ENCODE measurements around the gene ITPR2. TPM values are rescaled to one million over a fixed set of nuclear protein-coding genes. Genes with fewer than 3 reads are reported as not detected.

ITPR2 gene
- total RNA-seq, 1 experiment from 2014 or later = 4.0 TPM

DNA sequence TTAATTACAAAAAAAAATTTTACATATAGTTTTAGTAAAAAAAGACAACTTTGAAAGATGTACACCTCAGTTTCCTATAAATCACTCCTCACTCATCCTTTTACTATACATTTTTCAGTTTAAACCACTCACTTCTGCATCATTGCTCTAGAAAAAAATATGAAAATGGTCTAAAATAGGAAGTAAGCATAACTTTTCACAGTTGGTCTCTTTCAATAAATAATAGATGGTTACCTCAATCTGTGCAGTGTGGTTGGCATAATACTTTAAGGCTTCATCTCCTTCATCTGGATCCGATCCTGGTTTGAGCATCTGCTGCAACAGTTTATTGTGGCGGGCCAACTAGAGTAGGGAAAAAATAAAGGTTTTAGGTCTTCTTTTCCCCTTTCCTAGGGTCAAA is 389.7 kb downstream of the ITPR2 start:
- ChIA-PET CTCF (interaction anchor here (0.5 kb wide), 1 partner anchor 72 kb away, joined by 3 read pairs; no protein-coding TSS in a partner anchor), POLR2A (ENCODE audit: unreplicated experiment) (no interaction called here)
- Histone ChIP-seq H3K9me3 (ENCODE audit: low read length) (no peaks in the 10 kb centered on the region), H3F3A (ENCODE audit: low read length, unreplicated experiment) (no peaks in the 10 kb centered on the region), H3K79me2 (ENCODE audit: low read length) (no peaks in the 10 kb centered on the region), H3K27me3 (ENCODE audit: low read length) (no peaks in the 10 kb centered on the region), H3K4me2 (ENCODE audit: low read length) (no peak overlapping the region), H3K4me3 (ENCODE audit: low read length) (no peak overlapping the region), H3K9me2 (replicated peaks; ENCODE audit: low read length) (no peaks in the 10 kb centered on the region), H4K20me1 (ENCODE audit: low read length) (no peaks in the 10 kb centered on the region), H3K36me3 (ENCODE audit: low read depth, low read length) (no peaks in the 10 kb centered on the region), H2AFZ (ENCODE audit: low read length) (no peak overlapping the region), H3K4me1 (ENCODE audit: insufficient read depth, low read length) (no peaks in the 10 kb centered on the region), H3K27ac (ENCODE audit: low read length) (no peak overlapping the region), H3K9ac (ENCODE audit: low read length) (no peak overlapping the region)
- BruUV-seq (replicated peaks) = no TSS peak
- TF ChIP-seq EZH2phosphoT487 (IDR thresholded peaks at IDR 0.05; ENCODE audit: borderline replicate concordance, low read length) (no peak), EZH2 (IDR thresholded peaks at IDR 0.05; ENCODE audit: low read length, unreplicated experiment) (no peak), CTCF (conservative IDR thresholded peaks at IDR 0.05; ENCODE audit: low read depth, low read length) (no peak)
- ATAC-seq (no peak), DNase-seq (no peak)
- intact Hi-C loops (cut with micrococcal nuclease) = no loop called here

- no peaks in the 10 kb centered on the region for H3F3A ChIP-seq (ENCODE audit: low read length, unreplicated experiment)
- no peaks in the 10 kb centered on the region for H3K9me3 ChIP-seq (ENCODE audit: low read length)
- H3K4me3 ChIP-seq (ENCODE audit: low read length) = no peak overlapping the region
- no TSS peak for BruUV-seq (replicated peaks)
- ATAC-seq (no peak), DNase-seq (no peak)
- H3K27ac ChIP-seq (ENCODE audit: low read length) = no peak overlapping the region
- ChIA-PET CTCF (no interaction called here), POLR2A (ENCODE audit: unreplicated experiment) (interaction anchor here (0.5 kb wide), 1 partner anchor 317 kb away, joined by 5 read pairs; the partner anchor contains the start of gene BHLHE41)
- H3K36me3 ChIP-seq (ENCODE audit: low read depth, low read length) = no peaks in the 10 kb centered on the region
- TF ChIP-seq CTCF (conservative IDR thresholded peaks at IDR 0.05; ENCODE audit: low read depth, low read length) = no peak
- TF ChIP-seq EZH2phosphoT487 (IDR thresholded peaks at IDR 0.05; ENCODE audit: borderline replicate concordance, low read length) = no peak
- TF ChIP-seq EZH2 (IDR thresholded peaks at IDR 0.05; ENCODE audit: low read length, unreplicated experiment) = no peak
- intact Hi-C loops (cut with micrococcal nuclease) = no loop called here
- H3K4me1 ChIP-seq (ENCODE audit: insufficient read depth, low read length) = no peaks in the 10 kb centered on the region
- no peaks in the 10 kb centered on the region for H3K79me2 ChIP-seq (ENCODE audit: low read length)
- no peaks in the 10 kb centered on the region for H4K20me1 ChIP-seq (ENCODE audit: low read length)
- H2AFZ ChIP-seq (ENCODE audit: low read length) = no peak overlapping the region
- H3K9ac ChIP-seq (ENCODE audit: low read length) = no peak overlapping the region
- H3K27me3 ChIP-seq (ENCODE audit: low read length) = no peaks in the 10 kb centered on the region
- no peak overlapping the region for H3K4me2 ChIP-seq (ENCODE audit: low read length)
- no peaks in the 10 kb centered on the region for H3K9me2 ChIP-seq (replicated peaks; ENCODE audit: low read length)
Measured at GRCh38 chr12:26441434-26441833, 391.6 kb downstream of the ITPR2 start.

GRCh38 chr12:26435069-26435404 is 398.0 kb downstream of the ITPR2 start:
- ChIA-PET POLR2A (ENCODE audit: unreplicated experiment) (no interaction called here), CTCF (interaction anchor here (1.2 to 1.7 kb wide), 2 partner anchors 179 to 267 kb away, joined by 4 read pairs; no protein-coding TSS in a partner anchor)
- intact Hi-C loops (cut with micrococcal nuclease) = loop anchor here (10.0 kb wide), 1 partner anchor 410 kb away; no protein-coding TSS in a partner anchor
- no TSS peak for BruUV-seq (replicated peaks)
- no peaks in the 10 kb centered on the region for H3K27me3 ChIP-seq (ENCODE audit: low read length)
- DNase-seq = no peak
- H3K9ac ChIP-seq (ENCODE audit: low read length) = no peak overlapping the region
- TF ChIP-seq EZH2phosphoT487 (IDR thresholded peaks at IDR 0.05; ENCODE audit: borderline replicate concordance, low read length) (no peak), CTCF (conservative IDR thresholded peaks at IDR 0.05; ENCODE audit: low read depth, low read length) (no peak)
- H3K9me2 ChIP-seq (replicated peaks; ENCODE audit: low read length) = no peaks in the 10 kb centered on the region
- H4K20me1 ChIP-seq (ENCODE audit: low read length) = no peaks in the 10 kb centered on the region
- no peaks in the 10 kb centered on the region for H3K4me1 ChIP-seq (ENCODE audit: insufficient read depth, low read length)
- no peak overlapping the region for H3K4me3 ChIP-seq (ENCODE audit: low read length)
- H3K79me2 ChIP-seq (ENCODE audit: low read length) = no peaks in the 10 kb centered on the region
- H3K4me2 ChIP-seq (ENCODE audit: low read length) = no peak overlapping the region
- no peak for ATAC-seq
- no peaks in the 10 kb centered on the region for H3K36me3 ChIP-seq (ENCODE audit: low read depth, low read length)
- H3K27ac ChIP-seq (ENCODE audit: low read length) = no peak overlapping the region
- H3K9me3 ChIP-seq (ENCODE audit: low read length) = no peaks in the 10 kb centered on the region
- H2AFZ ChIP-seq (ENCODE audit: low read length) = no peak overlapping the region
- no peaks in the 10 kb centered on the region for H3F3A ChIP-seq (ENCODE audit: low read length, unreplicated experiment)

All from PC-3 (cell line).